DLD1 (cell line): Measurements from ENCODE around the gene TDRD15.
"Not testable (repeated sequence)": the region's sequence is repeated elsewhere in the genome, so short reads cannot be mapped to it uniquely, and the experiment has no call there.

Source experiments
- in situ Hi-C: cut with HindIII; loops from 2 replicates; pipeline ENCODE4 v1.10.0; 2017; ENCODE audit warnings: low sequenced_read_pairs

Gene TDRD15

GRCh38 chr2:21123473-21124393 is at the start of gene TDRD15:
TDRD15 (plus strand) TSS chr2:21123968; CDS start chr2:21137468, 13,500 bp downstream.
- in situ Hi-C loops, result no loop called here

DNA sequence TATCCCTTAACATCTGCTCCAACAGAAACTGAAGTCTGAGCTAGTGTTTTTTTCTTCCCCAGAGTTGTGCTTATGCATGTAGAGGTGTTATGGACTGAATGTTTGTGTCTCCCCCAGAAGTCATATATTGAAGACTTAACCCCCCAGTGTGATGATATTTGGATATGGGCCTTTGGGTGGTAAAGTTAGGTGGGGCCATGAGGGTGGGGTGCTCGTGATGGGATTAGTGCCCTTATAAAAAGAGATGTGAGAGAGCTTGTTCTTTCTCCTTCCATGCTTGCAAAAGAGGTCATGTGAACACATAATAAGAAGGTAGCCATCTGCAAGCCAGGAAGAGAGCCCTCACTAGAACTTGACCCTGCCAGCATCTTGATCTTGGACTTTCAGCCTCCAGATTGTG is 45.5 kb upstream of the TDRD15 start:
- in situ Hi-C loops, result no loop called here

DNA sequence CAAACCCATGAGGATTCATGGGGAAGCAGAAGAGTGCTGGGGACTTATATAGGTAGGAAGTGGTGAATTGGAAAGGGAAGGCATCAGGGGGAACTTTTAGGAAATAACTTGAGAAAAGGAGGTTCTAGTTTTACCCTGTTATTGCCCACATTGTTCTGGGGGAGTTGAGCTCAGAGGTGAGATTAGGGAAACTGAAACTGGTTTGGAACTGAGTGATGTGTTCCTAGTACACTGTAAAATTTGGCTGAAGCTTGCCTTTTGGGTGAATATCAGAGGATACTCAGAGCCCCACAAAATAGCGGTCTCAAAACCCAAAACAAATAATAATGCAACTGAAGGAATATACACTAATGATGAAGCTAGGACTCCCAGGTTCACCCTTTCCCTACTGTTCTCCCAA is 40.3 kb upstream of the TDRD15 start:
- in situ Hi-C loops, result no loop called here

DNA sequence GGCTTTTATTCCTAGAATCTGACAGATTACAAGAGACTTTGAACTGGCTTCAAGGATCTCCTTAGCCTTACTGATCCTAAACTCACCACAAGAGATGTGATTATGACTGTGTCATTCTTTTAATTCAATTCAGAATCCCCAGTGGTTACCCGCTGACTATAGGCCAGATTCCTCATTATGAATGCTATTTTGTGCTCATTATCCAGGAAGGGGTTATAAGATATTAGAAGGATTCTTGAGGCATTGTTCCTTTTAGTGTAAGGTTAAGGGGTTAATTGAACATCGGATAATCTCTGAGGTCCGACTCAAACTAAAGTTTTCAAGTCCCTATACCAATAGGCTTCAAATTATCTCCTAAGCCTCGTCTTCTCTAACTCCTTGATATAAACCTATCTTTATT is 39.4 kb upstream of the TDRD15 start:
- in situ Hi-C loops, result no loop called here

- in situ Hi-C loops, result no loop called here
These were observed 31.4 kb upstream of the TDRD15 start for GRCh38 chr2:21092308-21092869.

GRCh38 chr2:21095178-21095577 is 28.6 kb upstream of the TDRD15 start:
- in situ Hi-C loops, result no loop called here

- in situ Hi-C loops, result no loop called here
These were observed 28.1 kb upstream of the TDRD15 start for GRCh38 chr2:21095714-21096113.

DNA sequence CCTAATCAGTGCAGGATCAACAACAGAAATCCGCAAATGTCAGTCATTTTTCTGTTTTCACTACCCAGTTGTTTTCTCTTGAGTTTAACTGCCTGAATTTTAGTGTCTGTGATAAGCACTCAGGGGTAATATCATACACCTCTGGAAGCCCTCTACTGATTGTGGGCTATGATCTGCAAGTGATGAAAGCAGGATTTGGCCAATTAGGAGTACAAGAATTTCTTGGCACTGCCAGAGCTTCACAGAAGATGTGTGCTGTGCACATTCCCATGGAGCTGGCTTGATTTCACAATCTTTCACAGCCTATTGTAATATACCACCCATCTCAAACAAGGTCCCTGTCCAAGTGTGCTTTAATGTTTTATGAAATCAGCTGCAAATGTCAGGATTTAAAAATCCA is 27.3 kb upstream of the TDRD15 start:
- in situ Hi-C loops, result no loop called here

GRCh38 chr2:21097331-21097730 is 26.4 kb upstream of the TDRD15 start:
- in situ Hi-C loops, result no loop called here

GRCh38 chr2:21098294-21098693 is 25.5 kb upstream of the TDRD15 start:
- in situ Hi-C loops, result no loop called here

DNA sequence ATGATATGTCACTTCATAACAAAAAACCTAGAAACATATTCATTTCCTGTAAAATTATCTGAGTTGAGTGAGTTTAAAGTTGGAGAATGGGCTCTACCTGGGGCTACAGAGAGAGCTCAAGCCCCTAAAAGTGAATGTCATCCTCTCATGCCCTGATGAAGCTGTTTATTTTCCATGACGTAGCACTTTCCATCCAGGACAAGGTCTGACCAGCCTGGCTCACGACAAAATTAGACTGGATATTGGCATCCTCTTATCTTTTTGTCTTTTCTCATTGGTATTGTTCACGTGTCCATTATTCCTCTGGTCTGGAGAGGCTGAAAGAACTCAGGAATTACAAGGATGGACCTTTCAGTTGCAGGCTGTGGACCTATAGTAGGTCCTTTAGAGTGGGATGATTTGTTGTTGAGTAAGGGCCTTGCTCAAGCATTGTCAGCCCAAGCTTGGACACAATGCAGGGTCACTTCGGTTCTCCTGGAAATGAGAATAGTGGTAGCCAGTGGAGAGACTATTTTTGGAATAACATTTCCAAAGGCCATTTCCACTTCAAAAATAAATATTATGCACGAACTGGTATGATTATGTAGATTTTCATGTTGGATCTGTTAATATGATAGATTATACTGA is 24.4 kb upstream of the TDRD15 start:
- in situ Hi-C loops, result no loop called here

DNA sequence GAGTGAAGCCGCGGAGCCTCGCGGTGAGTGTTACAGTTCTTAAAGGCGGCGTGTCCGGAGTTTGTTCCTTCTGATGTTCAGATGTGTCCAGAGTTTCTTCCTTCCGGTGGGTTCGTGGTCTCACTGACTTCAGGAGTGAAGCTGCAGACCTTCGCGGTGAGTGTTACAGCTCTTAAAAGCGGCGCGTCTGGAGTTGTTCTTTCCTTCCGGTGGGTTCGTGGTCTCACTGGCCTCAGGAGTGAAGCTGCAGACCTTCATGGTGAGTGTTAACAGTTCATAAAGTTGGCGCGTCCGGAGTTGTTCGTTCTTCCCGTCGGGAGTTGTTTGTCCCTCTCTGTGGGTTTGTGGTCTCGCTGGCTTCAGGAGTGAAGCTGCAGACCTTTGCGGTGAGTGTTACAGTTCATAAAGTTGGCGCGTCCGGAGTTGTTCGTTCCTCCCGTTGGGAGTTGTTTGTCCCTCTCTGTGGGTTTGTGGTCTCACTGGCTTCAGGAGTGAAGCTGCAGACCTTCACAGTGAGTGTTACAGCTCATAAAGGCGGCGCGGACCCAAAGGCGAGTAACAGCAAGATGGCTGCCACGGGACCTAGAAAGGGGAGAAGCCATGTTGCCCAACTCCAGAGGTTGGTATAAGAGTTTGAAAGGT is 22.1 kb upstream of the TDRD15 start:
- in situ Hi-C loops, result not testable (repeated sequence)

- in situ Hi-C loops, result no loop called here
These were observed 21.4 kb upstream of the TDRD15 start for GRCh38 chr2:21102356-21102755.

GRCh38 chr2:21103274-21103891 is 20.4 kb upstream of the TDRD15 start:
- in situ Hi-C loops, result no loop called here

- in situ Hi-C loops, result no loop called here
These were observed 19.6 kb upstream of the TDRD15 start for GRCh38 chr2:21104030-21104660.

DNA sequence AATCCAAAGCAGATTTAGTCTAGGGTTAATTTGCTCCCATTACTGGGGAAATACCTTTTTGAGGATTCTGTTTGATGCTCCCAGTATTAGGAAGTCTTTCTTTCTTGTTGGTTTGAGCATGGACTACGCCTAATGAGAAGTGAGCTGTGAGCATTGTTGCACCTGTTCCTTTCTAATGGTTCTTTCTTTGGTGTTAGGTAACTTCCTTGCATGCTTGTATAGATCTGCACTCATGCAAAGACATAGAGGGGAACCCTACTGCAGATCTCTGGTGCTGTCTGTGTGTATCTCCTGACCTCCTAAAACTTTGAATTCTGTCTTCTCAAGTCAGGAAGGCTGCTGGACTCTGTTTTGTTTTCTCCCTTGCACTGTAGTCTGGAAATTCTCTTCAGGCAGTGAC is 12.8 kb upstream of the TDRD15 start:
- in situ Hi-C loops, result no loop called here

DNA sequence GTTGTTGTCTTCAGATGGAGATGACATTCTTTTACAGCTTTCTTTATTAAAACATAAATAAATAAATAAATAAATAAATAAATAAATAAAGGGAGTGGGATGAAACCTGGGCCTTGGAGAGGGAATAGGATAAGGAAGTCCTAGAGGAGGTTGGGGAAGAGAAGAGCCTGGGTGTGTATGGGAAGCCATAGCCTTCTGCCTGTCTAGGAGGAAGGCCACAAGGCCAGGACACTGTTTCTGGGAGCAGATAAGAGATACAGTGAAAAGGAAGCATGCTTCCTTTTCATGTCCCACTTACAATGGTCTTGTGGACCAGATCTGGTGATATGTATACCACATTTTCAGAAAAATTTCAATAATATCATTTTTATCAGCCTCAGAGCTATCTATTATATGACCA is 6.1 kb upstream of the TDRD15 start:
- in situ Hi-C loops, result no loop called here

GRCh38 chr2:21118302-21118920 is 5.4 kb upstream of the TDRD15 start:
- in situ Hi-C loops, result no loop called here

DNA sequence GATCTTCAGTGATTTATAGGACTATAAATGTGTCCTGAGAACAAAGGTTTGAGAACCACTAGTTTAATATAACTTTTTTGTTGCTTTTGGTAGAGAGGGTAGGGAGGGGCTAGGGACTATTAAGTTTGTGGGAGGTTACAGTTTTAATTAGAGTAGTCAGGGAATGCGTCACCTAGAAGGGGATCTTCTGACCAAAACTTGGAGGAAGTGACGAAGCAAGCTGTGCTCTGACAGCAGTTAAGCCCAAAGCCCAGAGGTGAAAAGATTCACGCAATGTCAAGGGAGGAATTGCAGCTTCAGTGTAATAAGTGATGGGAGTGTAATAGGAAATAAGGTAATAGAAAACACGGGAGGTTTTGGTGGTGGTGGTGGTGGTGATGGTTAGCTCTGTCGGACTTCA is 8.1 kb downstream of the TDRD15 start:
- in situ Hi-C loops, result no loop called here

- in situ Hi-C loops, result no loop called here
These were observed 11.8 kb downstream of the TDRD15 start for GRCh38 chr2:21135585-21135984.
